Loucy (cell line): Measurements from ENCODE around the gene RFFL.

ENCODE experiments used
- CTCF ChIP-seq: fragments of 200-600 bp; sonication (generic); conservative IDR thresholded peaks from 2 replicates; pipeline ENCODE4 v1.5.1; 2014; ENCODE audit warnings: mild to moderate bottlenecking, antibody characterized with exemption, low read length
- EZH2phosphoT487 ChIP-seq: fragments of 200-600 bp; IDR thresholded peaks from 2 replicates; pipeline ENCODE4 v1.6.1; 2018; ENCODE audit warnings: antibody characterized with exemption, mild to moderate bottlenecking, moderate library complexity, borderline replicate concordance

- no peak for TF ChIP-seq EZH2phosphoT487
- no peak for TF ChIP-seq CTCF
Measured at GRCh38 chr17:34974794-34975785, 88.4 kb downstream of the RFFL start.
